CMK (cell line): ENCODE data around the gene CD2BP2.
"Not testable (repeated sequence)": the region's sequence is repeated elsewhere in the genome, so short reads cannot be mapped to it uniquely, and the experiment has no call there.

ENCODE experiments used
- DNase-seq: peaks from one replicate; pipeline ENCODE4 v3.0.0-alpha.2; 2010; ENCODE audit warnings: low read depth

The CD2BP2 gene

GRCh38 chr16:30358990-30359870 is 4.1 kb upstream of the CD2BP2 start:
- DNase-seq, result no peak

DNA sequence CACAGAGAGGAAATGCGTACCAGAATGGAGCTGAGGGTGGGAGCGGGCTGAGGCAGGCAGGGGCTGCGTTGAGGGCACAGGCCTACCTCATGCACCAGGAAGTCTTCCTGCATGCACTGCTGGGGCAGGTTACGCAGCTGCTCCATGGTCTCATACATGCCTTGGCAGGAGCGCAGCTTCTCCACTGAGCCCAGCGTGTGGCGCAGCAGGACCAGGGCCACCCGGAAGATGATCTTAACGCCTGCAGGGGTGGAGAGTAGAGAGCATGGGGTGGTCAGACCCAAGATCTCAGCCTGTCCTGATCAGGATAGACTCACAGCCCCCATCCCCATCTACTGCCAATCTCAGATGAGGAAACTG is 3.4 kb upstream of the CD2BP2 start:
- no peak for DNase-seq

- DNase-seq, result no peak
Measured at GRCh38 chr16:30357715-30358576, 2.8 kb upstream of the CD2BP2 start.

DNA sequence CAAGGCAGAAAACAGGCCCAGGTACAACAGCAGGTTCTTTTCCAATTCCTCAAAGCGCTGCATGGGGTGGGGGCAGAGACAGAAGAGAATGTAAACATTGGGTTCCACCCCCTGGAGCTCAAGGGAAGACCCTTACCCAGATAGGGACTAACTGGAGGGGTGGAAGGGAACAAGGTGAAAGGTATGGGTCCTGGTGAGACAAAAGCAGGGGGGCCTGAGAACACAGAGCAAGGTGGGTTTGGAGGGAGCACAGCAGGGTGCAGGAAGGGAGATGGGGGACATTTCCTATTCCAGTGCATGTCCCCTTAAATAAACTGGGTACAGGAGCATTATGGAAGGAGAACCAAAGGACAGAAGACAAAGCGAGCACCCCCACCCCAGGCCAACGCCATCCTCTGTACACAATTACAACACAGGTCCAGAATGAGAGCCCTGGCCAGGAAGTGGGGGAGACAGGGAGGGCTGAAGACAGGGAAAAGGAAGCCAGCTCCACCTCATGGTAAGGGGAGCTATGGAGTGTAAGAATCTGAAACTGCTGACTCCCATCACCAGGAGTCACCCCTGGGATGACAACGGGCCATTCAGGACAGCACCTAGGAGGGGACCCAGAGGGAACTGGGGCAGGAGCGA is 2.1 kb upstream of the CD2BP2 start:
- DNase-seq, result no peak

- no peak for DNase-seq
Measured at GRCh38 chr16:30356401-30357084, 1.4 kb upstream of the CD2BP2 start.

- DNase-seq, result no peak
Measured at GRCh38 chr16:30355954-30356308, 823 bp upstream of the CD2BP2 start.

- no peak for DNase-seq
Measured at GRCh38 chr16:30354423-30355143, 525 bp downstream of the CD2BP2 start.

- DNase-seq, result no peak
Measured at GRCh38 chr16:30353438-30354129, 1.5 kb downstream of the CD2BP2 start.

DNA sequence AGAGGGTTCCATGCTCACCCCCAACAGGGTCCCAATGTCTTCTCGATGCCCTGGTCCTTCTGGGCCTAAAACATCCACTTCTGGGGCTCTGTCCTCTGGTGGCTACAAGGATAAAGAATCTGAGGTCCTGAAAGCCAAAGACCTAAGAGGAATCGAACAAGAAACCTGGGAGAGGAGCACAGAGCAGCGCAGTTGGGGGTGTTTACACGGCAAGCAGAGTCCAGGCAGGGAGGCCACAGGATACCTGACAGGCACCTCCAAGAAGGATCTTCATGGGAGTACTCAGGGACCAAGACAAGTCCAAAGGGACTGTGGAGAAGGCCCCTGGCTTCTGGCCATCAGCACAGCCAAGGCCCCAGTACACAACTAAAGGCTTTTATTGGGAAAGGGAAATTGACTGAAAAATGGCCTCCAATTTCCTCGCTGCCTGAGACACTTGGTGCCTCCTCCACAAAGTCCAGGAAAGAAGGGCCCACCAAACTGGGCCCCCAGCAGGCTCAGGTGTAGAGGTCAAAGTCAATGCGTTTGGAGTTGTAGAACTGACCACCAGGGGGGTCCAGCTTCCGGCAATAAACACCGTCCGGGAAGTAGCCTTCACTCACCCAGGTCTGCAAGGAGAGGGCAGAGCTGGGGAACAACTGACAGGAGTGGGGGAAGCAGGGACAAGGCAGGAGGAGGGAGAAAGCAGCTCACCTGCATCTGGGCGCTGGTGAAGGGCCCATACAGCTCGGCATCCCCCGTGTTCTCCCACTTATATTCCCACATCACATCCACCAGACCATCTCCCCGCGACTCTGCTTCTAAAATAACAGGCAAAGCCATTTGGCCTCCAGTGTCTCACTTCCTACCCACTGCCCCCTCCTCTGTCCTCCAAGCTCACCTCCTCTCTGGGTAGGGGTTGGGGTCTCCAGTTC is 2.4 kb downstream of the CD2BP2 start:
- no peak for DNase-seq

- DNase-seq, result no peak
Measured at GRCh38 chr16:30351586-30352419, 3.3 kb downstream of the CD2BP2 start.

- no peak for DNase-seq
Measured at GRCh38 chr16:30351001-30351441, 4.1 kb downstream of the CD2BP2 start.

GRCh38 chr16:30350134-30350871 is 4.8 kb downstream of the CD2BP2 start:
- no peak for DNase-seq

DNA sequence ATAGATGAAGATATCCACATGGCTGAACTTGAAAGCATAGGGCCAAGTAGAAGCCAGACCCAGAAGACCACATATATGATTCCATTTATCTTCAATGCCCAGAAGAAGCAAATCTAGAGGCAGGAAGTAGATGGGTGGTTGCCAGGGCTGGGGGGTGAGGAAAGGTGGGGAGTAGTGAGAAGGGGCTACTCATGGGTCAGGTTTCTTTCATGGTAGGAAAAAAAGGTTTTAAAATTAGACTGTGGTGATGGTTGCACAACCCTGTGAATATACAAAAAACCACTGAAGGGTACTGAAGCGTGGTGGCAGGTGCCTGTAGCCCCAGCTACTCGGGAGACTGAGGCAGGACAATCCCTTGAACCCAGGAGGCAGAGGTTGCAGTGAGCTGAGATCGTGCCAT is 5.4 kb downstream of the CD2BP2 start:
- no peak for DNase-seq

- no peak for DNase-seq
Measured at GRCh38 chr16:30348929-30349328, 6.2 kb downstream of the CD2BP2 start.

DNA sequence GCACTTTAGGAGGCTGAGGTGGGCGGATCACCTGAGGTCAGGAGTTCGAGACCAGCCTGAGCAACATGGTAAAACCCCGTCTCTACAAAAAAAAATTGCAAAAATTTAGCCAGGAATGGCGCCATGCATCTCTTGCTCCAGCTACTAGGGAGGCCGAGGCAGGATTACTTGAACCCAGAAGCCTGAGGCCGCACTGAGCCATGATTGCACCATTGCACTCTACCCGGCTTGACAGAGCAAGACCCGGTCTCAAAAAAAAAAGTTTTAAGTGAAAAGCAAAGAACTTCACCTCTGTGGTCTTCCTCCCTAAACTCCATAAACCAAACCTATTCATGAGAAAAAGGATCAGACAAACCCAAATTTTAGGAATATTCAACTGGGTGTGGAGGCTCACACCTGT is 7.0 kb downstream of the CD2BP2 start:
- DNase-seq, result no peak

GRCh38 chr16:30346286-30346685 is 8.8 kb downstream of the CD2BP2 start:
- no peak for DNase-seq

DNA sequence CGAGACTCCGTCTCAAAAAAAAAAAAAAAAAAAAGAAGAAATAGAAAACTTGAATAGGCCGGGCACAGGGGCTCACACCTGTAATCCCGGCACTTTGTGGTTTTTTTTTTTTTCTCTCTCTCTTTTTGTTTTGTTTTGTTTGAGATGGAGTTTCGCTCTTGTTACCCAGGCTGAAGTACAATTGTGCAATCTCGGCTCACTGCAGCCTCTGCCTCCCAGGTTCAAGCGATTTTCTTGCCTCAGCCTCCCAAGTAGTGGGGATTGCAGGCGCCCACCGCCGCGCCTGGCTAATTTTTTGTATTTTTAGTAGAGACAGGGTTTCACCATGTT is 11.7 kb downstream of the CD2BP2 start:
- not testable (repeated sequence) for DNase-seq
